ENCODE results near the gene ACBD7. TPM values are rescaled to one million over a fixed set of nuclear protein-coding genes. Genes with fewer than 3 reads are reported as not detected.

Gene ACBD7
- total RNA-seq, 1 experiment from 2014 or later: 10.2 TPM

GRCh38 chr10:15091418-15091817 is 2.8 kb upstream of the ACBD7 start:
- no peak for DNase-seq (ENCODE audit: low read depth)

GRCh38 chr10:15084502-15084922 is 4.1 kb downstream of the ACBD7 start:
- DNase-seq (ENCODE audit: low read depth): peak; percentile 90

- no peak for DNase-seq (ENCODE audit: low read depth)
Measured at GRCh38 chr10:15083674-15084501, 4.7 kb downstream of the ACBD7 start.

- DNase-seq (ENCODE audit: low read depth): no peak
Measured at GRCh38 chr10:15075421-15075820, 13.2 kb downstream of the ACBD7 start.

GRCh38 chr10:15072358-15072757 is 16.2 kb downstream of the ACBD7 start:
- no peak for DNase-seq (ENCODE audit: low read depth)

GRCh38 chr10:15069230-15069629 is 19.3 kb downstream of the ACBD7 start:
- DNase-seq (ENCODE audit: low read depth): no peak

- peak; percentile 9 for DNase-seq (ENCODE audit: low read depth)
Measured at GRCh38 chr10:15068802-15069201, 19.8 kb downstream of the ACBD7 start.

GRCh38 chr10:15067154-15067553 is 21.4 kb downstream of the ACBD7 start:
- no peak for DNase-seq (ENCODE audit: low read depth)

- DNase-seq (ENCODE audit: low read depth): no peak
Measured at GRCh38 chr10:15060638-15061037, 27.9 kb downstream of the ACBD7 start.

- DNase-seq (ENCODE audit: low read depth): no peak
Measured at GRCh38 chr10:15059914-15060313, 28.7 kb downstream of the ACBD7 start.

GRCh38 chr10:15058689-15059088 is 29.9 kb downstream of the ACBD7 start:
- DNase-seq (ENCODE audit: low read depth): no peak

GRCh38 chr10:15053061-15053460 is 35.5 kb downstream of the ACBD7 start:
- no peak for DNase-seq (ENCODE audit: low read depth)

GRCh38 chr10:15052121-15052520 is 36.5 kb downstream of the ACBD7 start:
- DNase-seq (ENCODE audit: low read depth): no peak

- no peak for DNase-seq (ENCODE audit: low read depth)
Measured at GRCh38 chr10:15049533-15049932, 39.0 kb downstream of the ACBD7 start.

- peak; percentile 7 for DNase-seq (ENCODE audit: low read depth)
Measured at GRCh38 chr10:15046626-15047025, 42.0 kb downstream of the ACBD7 start.

GRCh38 chr10:15045380-15045779 is 43.2 kb downstream of the ACBD7 start:
- no peak for DNase-seq (ENCODE audit: low read depth)

- DNase-seq (ENCODE audit: low read depth): no peak
Measured at GRCh38 chr10:15043674-15044073, 44.9 kb downstream of the ACBD7 start, which contains the start of gene OLAH. Gene OLAH, plus strand, starts transcription at chr10:15043943. Its CDS starts 3,346 bp downstream, at chr10:15047289.

GRCh38 chr10:15038416-15038815 is 50.2 kb downstream of the ACBD7 start:
- DNase-seq (ENCODE audit: low read depth): no peak

- DNase-seq (ENCODE audit: low read depth): no peak
Measured at GRCh38 chr10:15037691-15038090, 50.9 kb downstream of the ACBD7 start.

GRCh38 chr10:15035385-15036301 is 52.9 kb downstream of the ACBD7 start:
- peak; percentile 89 for DNase-seq (ENCODE audit: low read depth)

GRCh38 chr10:15027741-15028140 is 60.8 kb downstream of the ACBD7 start:
- no peak for DNase-seq (ENCODE audit: low read depth)

Measured in Daoy (cell line).